GM12865 (cell line): Measurements from ENCODE around the gene GPLD1.
A peak's percentile ranks its signal among the peaks of the same experiment; 100 is the strongest.

Experiments
- DNase-seq: peaks from one replicate; pipeline ENCODE4 v3.0.0; 2010; ENCODE audit warnings: low read depth
- H3K4me3 ChIP-seq: 2 replicates; pipeline ENCODE4 v1.5.1; 2011; ENCODE audit warnings: mild to moderate bottlenecking, low read depth, low read length, control low read depth
- TF ChIP-seq, protein P1 (sequence below): IDR thresholded peaks from 2 replicates; pipeline ENCODE4 v1.5.1; 2011; ENCODE audit warnings: low read length, control low read depth, low read depth, inconsistent platforms; ENCODE audit not compliant: insufficient read depth; ENCODE audit errors: missing control alignments

GPLD1 gene

DNA sequence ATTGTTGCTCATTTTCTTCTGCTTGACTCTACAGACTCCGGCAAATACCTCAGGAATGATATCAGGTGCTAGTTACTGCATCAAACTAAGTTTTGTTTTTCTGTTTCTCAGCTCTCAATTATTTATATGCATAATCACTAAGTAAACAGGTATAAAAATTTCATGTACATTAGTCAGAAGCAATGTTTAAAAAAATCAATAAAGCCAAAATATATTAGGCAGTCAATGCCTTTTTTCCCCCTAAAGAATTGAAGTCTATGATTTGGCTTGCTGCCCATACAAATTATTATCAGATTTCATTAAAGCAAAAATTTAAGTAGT lies 107.2 kb downstream of the GPLD1 start:
- no peak overlapping the region for H3K4me3 ChIP-seq
- no peak for DNase-seq
- TF ChIP-seq, protein P1, sequence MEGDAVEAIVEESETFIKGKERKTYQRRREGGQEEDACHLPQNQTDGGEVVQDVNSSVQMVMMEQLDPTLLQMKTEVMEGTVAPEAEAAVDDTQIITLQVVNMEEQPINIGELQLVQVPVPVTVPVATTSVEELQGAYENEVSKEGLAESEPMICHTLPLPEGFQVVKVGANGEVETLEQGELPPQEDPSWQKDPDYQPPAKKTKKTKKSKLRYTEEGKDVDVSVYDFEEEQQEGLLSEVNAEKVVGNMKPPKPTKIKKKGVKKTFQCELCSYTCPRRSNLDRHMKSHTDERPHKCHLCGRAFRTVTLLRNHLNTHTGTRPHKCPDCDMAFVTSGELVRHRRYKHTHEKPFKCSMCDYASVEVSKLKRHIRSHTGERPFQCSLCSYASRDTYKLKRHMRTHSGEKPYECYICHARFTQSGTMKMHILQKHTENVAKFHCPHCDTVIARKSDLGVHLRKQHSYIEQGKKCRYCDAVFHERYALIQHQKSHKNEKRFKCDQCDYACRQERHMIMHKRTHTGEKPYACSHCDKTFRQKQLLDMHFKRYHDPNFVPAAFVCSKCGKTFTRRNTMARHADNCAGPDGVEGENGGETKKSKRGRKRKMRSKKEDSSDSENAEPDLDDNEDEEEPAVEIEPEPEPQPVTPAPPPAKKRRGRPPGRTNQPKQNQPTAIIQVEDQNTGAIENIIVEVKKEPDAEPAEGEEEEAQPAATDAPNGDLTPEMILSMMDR: no peak

DNA sequence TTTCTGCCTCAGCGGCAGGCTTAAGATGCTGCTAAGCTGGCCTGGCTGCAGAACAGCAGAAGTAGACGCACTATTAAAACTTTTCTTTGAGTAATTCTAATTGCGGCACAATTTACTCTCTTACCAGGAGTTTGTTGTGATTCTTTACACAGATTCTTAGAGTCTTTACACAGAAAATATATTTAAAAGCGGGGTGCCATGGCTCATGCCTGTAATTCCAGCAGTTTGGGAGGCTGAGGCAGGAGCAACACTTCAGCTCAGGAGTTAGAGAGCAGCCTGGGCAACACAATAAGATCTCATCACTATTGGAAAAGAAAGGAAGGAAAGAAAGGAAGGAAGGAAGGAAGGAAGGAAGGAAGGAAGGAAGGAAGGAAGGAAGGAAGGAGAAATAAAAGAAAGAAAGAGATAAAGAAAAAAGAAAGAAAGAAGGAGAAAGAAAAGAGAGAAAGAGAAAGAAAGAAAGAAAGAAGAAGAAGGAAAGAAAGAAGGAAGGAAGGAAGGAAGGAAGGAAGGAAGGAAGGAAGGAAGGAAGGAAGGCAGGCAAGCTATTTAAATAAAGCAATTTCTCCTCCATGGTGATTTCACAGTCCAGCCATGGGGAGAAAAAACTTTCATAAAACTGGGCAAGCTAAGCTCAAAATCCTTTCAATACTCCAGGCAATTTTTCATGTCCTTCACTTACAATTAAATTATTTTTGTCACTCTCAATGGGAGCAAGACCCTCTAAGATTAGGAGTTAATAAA lies 107.7 kb downstream of the GPLD1 start:
- DNase-seq: no peak
- no peak overlapping the region for H3K4me3 ChIP-seq
- TF ChIP-seq, protein P1: no peak

DNA sequence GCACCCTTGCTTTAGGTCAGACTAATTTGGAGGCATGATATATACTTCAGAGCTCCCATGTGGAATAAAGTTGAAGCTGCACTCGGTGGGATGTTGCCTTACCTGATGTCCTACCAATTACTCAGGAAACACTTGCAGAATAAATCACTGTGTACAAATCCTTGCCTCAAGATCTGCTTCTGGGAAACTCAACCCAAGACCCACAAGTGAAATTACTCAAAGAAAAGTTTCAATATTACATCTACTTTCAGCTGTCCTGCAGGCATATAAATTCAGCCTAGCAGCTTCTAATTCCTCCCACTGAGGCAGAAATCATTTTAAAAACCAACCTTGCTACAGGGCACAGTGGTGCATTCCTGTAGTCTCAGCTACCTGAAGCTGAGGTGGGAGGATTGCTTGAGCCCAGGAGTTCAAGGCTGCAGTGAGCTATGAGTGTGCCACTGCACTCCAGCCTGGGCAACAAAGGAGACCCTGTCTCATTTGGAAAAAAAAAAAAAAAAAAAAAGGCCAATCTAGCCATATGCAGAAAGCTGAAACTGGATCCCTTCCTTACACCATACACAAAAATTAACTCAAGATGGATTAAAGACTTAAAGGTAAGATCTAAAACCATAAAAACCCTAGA lies 110.8 kb downstream of the GPLD1 start:
- TF ChIP-seq, protein P1: no peak
- peak; percentile 18 for DNase-seq

More for the DNA sequence above, 110.8 kb downstream of the GPLD1 start:
- H3K4me3 ChIP-seq: no peak overlapping the region
